ENCODE results near the gene B4GALNT3.
"Not testable (repeated sequence)": the region's sequence is repeated elsewhere in the genome, so short reads cannot be mapped to it uniquely, and the experiment has no call there.

The B4GALNT3 gene

DNA sequence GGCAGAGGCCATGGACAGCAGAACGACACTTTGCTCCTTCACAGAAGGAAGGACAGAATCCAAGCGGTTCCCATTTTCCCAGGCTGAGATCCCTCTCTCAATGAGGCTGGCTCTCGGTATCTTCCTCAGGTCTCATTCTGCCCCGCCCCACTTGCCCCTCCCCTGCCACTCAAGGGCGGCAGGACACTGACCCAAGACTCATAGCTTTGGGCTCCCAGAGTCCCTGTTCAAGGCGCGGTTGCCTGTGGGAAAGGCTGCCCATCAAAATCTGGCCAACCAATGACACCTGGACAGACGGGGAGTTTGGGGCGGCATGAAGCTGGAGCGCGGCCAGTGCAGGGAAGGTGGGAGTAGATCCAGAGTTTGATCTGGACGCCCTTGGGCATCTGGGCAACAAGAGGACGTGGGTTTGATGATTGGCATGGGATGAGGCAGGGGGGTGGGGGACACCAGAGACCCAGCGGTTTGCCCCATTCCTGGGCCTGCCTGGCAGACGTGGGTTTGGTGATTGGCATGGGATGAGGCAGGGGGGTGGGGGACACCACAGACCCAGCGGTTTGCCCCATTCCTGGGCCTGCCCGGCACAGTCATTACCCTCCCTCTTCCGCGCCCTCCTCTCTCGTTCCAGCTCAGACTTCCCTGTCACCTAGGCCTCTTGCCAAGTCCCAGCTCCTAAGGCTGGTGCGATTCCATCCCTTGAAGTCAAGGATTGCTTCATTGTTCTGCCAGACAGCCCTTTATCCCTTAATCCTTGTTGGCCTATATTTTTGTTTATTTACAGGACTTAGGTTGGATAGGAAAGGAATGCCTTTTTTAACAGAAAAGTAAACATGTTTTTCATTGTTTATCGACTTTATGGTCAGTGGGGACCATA, 111.4 kb downstream of the B4GALNT3 start:
- in situ Hi-C loops (cut with HindIII; ENCODE audit: low sequenced_read_pairs) = no loop called here

DNA sequence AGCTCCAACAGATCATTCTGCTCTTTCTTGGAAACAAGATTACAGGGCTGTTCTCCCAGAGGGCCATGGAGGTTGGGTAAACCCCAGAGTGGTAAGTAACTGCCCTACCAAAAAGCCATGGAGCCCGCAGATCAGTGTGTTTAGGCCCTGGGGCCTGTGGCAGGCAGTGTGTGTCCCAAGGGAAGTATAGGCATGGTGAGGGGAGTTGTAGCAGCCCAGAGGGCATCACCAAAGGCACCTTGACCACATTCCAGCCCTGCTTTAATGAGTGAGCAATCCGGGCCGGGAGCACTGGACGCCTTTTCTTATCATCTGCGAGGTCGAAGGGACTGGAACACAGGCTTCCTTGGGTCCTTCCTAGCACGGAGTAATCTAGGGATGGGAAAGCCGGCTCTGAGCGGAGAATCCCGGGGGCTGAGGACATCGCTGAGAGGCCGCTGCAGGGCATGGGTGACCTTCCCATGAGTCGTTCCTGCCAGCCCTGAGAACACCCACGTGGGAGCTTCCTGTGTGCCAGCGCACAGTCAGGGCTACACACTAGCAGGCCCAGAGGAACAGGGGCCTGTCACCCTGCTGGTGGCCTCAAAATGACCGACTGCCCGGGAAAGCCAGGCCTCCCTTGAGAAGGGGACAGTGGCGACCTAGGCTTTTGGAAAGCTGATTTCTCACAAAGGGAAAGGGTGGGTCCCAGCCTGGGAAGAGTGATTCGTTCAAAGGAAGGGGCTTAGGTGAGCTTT, 112.2 kb downstream of the B4GALNT3 start:
- in situ Hi-C loops (cut with HindIII; ENCODE audit: low sequenced_read_pairs) = no loop called here

DNA sequence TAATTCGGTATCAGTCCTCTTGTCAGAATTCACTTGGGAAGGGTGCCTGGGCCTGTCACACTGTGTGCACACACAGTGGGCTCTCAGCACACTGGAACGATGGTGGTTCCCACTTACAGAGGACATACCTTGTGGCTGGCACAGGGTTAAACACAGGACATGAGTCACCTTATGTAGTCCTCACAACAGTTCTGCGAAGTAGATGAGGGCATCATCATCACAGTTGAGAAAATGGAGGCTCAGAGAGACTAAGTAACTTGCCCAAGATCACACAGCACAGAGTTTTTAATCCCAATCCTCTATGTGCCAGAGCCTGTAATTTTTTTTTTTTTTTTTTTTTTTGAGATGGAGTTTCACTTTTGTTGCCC, 112.8 kb downstream of the B4GALNT3 start:
- in situ Hi-C loops (cut with HindIII; ENCODE audit: low sequenced_read_pairs) = no loop called here

DNA sequence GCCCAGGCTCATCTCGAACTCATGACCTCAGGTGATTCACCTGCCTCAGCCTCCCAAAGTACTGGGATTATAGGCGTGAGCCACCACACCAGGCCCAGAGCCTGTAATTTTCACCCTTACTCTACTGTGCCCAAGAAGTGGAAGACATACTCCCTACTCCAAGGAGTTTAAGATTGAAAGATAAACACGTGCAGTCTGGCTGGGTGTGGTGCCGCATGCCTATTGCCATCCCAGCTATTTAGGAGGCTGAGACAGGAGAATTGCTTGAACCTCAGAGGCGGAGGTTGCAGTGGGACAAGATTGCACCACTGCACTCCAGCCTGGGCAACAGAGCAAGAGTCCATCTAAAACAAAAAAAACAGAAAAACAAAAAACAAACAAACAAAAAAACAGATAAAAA, 113.5 kb downstream of the B4GALNT3 start:
- in situ Hi-C loops (cut with HindIII; ENCODE audit: low sequenced_read_pairs) = no loop called here

DNA sequence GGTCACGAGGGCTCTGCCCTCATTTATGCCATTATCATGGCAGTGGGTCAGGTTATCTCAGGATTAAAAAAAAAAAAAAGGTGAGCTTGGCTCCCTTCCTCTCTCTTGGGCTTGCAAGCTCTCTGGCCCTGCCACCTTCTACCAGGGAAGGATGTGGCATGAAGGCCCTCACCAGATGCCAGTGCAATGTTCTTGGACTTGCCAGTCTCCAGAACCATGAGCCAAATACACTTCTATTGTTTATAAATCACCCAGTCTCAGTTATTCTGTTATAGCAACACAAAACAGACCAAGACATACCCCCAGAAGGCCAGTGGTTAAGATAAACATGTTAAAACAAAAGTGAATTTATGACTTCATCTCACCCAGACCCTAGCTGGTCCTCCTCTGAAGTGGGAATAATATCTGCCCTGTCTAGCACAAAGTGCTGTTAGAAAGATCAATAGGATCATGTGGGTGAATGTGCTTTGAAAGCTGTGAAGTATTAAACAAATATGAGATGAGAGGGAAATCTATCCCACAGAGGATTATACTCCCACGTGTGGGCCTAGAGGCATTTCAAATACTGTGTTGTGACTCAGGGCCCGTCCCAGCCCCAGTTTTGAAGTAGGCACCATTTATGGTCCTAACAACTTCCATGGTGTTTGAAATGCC, 114.9 kb downstream of the B4GALNT3 start:
- in situ Hi-C loops (cut with HindIII; ENCODE audit: low sequenced_read_pairs) = no loop called here

DNA sequence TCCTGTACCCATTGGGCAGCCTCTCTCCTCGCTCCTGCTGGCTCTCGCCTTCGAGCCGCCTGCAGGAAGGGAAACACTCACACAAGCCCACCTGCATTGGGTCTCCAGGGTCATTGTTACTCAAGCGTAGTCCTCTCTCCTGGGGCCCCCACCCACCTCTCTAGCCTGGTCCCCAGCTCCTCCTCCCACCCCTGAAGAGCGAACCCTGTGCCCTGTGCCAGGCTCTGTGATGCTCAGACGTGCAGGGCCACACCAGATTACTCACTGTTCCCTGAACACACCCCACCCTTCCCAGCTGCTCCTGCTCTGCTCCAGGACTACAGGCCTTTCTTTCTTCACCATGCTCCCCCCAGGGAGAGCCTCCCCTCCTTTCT, 115.4 kb downstream of the B4GALNT3 start:
- in situ Hi-C loops (cut with HindIII; ENCODE audit: low sequenced_read_pairs) = no loop called here

DNA sequence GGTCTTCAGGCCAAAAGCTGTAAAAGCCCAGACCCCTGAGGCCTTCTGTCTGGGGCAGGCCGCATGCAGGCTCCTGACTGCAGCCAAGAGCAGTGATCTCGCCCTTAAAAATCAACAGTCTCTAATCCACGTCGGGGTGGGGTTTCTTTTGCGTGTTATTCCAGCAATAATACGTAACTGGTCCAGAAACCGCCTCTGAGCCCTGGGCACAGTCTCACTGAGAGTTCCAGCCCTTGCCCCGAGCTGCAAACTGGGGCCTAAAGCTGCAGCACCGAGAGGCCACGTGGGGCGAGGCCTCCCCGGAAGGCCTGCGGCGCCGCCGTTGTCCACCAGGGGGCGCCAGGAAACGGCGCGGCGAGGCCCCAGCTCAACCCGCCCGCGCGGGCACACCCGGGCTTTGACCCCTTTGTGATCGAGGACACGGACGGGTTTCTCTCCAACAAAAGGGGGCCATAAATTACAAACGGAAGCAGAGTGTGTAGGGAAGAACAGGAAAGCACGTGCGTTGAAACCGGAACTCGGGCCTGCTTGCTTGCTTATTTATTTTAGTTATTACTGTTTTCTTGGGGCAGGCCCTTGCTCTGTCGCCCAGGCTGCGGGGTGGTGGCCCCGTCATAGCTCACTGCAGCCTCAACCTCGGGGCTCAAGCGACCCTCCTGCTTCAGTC, 116.3 kb downstream of the B4GALNT3 start:
- in situ Hi-C loops (cut with HindIII; ENCODE audit: low sequenced_read_pairs) = no loop called here

DNA sequence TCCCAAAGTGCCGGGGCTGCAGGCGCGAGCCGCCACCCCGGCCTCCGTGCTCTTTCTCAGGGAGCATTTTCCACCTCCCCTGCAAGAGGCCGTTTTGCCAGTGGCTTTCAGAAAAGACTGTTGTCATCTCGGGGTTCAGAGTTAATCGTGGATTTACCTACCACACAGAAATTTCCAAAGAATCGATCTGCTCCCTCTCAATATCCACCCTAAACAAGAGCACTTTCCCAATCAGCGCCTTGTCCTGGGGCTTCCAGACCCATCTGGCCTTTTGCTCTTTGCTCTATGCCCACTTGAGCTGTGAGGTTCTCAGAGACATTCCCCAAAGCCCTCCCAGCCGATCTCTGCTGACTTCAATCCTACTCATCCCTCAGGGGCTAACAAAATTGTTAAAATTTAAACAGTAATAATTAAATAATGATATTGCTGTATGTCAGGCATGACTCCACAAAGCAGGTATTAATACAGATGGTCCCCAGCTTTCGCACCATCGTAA, 116.9 kb downstream of the B4GALNT3 start:
- in situ Hi-C loops (cut with HindIII; ENCODE audit: low sequenced_read_pairs) = no loop called here

DNA sequence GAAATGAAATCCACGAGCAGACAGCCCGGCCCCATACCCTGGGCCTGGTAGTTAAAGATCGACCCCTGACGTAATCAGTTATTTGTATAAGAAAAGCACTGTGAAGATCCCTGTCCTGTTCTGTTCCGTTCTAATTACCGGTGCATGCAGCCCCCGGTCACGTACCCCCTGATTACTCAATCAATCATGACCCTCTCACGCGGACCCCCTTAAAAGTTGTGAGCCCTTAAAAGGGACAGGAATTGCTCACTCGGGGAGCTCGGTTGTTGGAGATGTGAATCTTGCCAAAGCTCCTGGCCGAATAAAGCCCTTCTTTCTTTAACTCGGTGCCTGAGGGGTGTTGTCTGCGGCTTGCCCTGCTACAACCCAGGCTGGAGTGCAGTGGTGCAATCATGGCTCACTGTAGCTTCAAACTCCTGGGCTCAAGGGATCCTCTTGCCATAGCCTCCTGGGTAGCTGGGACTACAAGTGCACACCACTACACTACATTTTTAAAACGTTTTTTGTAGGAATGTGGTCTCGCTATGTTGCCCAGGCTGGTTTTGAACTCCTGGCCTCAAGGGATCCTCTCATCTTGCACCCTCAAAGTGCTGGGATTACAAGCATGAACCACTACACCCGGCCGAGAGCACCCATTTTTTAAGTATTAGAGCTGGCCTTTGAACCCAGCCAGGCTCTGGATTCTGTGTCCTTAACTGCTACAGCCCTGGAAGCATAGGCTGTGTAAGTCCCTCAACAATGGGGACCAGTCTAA, 118.4 kb downstream of the B4GALNT3 start:
- in situ Hi-C loops (cut with HindIII; ENCODE audit: low sequenced_read_pairs) = not testable (repeated sequence)

DNA sequence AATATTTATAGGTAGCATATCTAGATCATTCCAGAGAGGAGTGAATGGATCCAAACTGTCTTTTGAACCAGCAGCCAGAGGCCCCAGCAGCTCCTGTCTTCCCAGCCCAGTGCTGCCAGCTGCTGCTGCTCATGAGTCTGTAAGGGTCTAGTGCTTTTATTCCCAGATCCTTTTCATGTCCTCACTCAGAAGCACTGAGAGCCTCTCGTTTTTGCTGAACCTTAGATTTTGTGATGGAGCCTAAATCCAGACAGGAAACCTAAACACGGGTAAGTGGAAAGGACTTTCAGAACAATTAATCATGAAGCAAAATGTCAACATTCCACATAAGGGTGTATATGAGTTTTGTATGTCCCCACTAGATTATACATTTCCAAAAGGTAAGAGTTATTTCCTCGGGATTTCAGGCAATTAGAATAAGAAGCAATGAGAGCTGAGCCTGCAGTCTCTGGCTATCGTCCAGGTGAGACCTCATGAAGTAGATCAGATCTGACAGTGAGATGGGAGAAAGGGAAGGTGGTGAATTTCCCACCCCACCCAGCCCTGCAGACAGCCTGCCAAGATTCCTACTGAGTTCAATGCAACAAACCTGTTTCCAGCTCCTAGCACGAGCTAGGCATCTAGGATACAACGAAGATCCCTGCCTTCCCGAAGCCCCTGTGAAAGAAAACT, 119.1 kb downstream of the B4GALNT3 start:
- in situ Hi-C loops (cut with HindIII; ENCODE audit: low sequenced_read_pairs) = no loop called here

DNA sequence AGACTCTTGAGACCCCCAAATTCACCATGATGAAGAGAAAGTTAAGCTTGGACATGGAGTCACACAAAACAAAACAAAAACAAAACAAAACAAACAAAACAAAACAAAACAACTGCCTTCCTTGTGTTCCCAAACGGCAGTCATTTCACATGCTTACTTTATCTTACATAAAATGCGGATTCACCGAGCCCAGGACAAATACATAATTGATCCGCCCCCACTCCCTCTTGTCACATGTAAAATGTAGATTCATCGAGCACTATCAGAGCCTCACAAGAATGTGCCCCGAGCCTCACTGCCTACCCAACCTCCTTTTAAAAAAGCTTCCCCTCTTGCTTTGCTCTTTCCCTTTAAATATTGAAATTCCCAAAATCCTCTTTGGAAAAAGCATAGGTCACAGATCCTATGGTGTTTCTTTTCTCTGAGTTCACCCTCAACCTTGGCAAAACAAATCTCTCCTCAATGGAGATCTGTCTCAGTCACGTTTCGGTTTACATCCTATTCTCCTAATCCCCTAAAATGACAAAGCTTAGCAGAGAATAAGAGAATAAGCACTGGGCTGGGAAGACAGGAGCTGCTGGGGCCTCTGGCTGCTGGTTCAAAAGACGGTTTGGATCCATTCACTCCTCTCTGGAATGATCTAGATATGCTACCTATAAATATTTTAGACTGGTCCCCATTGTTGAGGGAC, 119.8 kb downstream of the B4GALNT3 start:
- in situ Hi-C loops (cut with HindIII; ENCODE audit: low sequenced_read_pairs) = no loop called here

DNA sequence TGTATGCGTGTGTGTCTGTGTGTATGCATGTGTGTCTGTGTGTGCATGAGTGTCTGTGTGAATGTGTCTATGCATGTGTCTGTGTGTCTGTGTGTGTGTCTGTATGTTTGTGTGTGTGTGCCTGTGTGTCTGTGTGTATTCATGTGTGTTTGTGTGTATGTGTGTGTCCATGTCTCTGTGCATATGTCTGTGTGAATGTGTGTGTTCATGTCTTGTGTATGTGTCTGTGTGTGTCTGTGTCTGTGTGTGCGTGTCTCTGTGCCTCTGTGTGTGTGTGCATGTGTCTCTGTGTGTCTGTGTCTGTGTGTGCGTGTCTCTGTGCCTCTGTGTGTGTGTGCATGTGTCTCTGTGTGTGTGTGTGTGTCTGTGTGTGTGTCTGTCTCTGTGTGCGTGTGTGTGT, 121.1 kb downstream of the B4GALNT3 start:
- in situ Hi-C loops (cut with HindIII; ENCODE audit: low sequenced_read_pairs) = no loop called here

DNA sequence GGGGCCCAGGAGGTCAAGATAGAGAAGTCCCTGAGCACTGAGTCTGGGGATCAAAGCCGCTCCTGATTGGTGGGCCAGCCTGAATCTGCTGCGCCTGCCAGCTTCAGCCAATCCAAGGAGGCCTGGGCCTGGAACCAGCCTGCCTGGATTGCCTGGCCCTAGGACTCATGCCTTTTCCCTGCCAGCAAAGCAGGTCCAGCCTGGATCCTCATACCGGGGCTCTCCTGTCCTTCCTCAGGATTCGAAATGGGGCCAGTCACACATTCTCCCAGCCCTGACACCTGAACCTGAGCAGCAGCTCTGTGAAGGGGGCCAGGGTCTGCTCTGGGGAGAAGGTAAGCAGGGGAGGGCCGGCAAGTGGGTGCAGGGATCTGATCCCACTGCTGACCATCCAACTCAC, 121.6 kb downstream of the B4GALNT3 start:
- in situ Hi-C loops (cut with HindIII; ENCODE audit: low sequenced_read_pairs) = no loop called here

DNA sequence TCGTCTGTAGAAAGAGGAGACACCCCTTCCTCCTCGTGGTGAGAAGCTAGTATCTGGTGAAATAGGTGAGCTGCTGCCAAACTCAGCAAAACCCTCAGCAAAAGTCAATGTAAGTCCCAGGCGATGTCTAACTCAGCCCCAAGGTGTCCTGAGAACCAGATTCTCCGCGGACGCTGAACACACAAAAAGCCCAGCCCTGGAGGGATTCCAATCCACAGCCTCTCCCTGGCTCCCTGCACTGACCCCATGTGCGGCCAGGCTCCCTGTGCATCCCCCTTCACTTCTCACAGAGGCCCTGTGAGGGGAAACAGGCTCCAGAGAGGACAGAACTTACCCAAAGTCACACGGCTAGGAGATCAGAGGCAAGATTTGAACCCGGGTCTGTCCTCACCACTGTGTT, 122.0 kb downstream of the B4GALNT3 start:
- in situ Hi-C loops (cut with HindIII; ENCODE audit: low sequenced_read_pairs) = no loop called here

DNA sequence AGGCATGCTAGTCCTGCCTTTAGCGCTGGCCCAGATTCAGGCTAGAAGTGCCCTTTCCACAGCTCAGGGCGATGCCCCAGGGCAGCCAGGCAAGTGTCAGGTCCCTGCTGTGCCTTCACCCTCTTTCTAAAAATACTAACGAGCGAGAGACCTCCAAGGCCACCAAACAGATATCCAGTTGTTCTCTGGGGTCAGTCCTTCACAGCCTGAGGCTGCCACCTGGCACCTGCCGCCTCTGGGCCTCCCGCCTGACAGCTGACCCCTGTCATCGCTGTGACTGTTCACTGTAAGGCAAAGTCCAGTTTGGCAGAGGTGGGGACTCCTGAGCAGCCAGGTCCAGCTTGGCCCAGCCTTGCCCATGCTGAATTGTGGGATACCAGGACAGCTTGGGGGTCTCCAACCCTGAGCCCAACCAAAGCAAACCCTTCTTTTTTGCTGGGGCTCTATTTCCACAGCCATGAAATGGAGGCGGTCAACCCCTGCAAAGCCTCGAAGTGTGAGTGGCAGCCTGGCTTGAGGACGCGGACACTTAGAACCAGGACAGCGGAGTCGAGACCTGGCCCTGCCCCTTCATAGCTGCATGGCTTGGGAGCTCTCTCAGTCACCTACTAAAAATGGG, 123.6 kb downstream of the B4GALNT3 start:
- in situ Hi-C loops (cut with HindIII; ENCODE audit: low sequenced_read_pairs) = no loop called here

DNA sequence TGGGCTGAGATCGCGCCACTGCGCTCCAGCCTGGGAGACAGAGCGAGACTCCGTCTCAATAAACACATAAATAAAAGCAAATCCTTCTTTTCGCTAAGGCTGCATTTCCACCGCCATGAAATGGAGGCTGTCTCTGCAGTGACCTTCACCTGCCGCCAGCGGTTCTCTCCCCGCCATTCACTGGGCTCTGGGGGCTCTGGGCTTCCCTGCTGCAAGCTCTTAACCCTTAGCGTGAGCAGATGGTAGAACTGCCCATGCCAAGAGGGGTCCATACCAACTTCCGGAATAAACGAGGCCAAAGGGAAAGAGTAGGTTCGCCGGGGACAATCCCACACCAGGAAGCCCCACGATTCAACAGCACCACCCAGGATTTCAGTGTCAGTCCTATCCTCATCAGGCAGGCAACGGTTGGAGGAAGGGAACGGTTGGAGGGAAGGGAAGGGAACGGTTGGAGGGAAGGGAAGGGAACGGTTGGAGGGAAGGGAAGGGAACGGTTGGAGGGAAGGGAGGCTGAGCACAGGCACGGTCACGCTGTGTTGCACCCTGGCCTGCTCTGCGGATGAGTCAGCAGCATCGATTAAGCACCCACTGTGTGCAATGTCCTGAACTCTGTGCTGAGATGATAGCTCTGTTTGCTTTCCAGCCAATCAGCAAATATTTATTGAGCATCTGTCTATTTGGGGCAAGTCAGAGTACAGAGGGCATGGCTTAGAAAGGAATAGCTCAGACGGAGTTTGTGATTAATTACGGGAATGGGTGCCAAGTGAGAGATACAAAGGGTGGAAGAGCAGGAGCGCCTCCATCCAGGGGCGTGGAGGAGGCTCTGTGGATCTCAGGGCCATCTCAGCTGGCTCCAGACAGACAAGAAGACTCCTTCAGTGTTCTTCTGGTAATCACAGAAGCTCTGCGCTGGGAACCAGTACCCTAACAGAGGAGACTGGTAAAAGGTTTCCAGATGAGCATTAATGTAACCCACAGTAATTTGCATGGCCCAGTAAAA, 125.6 kb downstream of the B4GALNT3 start:
- in situ Hi-C loops (cut with HindIII; ENCODE audit: low sequenced_read_pairs) = no loop called here

DNA sequence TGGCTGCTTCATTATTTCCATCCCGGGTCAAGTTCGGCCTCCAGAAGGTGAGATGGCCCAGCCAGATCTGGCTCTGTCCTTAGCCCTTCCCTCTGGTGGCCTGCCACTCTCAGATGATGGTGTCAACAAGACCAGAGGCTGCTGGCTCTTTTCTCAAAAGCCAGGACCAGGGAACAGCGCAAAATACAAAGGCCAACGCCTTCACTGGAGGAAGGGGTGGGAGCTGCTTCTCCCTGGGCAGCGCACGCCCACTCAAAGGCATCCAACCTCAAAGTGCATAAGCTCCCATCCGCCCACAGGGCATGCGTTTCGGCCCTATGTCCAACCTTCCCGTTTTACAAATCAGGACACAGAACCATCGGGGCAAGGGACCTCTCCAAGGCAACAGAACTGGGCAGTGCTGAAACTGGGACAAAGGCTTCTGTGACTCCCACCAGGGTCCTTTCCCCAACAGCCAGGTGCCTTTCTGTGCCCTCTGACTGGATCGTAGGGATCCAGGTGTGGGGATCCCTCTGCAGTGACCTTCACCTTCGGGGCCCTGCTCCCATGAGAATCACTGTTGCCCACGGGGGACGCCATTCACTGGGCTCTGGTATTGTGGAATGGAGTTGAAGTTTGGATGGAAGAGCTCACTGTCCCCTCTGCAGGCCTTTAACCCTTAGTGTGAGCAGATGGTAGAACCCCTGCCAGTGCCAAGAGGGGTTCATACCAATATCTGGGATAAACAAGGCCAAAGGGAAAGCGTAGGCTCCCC, 126.8 kb downstream of the B4GALNT3 start:
- in situ Hi-C loops (cut with HindIII; ENCODE audit: low sequenced_read_pairs) = no loop called here

Measured in endothelial cell of hepatic sinusoid (primary cell).